Endometrial microvascular endothelial cells (primary cell): ENCODE measurements around the gene C20orf144. TPM values are rescaled to one million over a fixed set of nuclear protein-coding genes. Genes with fewer than 3 reads are reported as not detected.

Source experiments
- in situ Hi-C: cut with HindIII; loops from 2 replicates; pipeline ENCODE4 v1.10.0; 2017; ENCODE audit warnings: low sequenced_read_pairs, low pct_unique_long_range_greater_than_20kb; ENCODE audit errors: inconsistent ontology term
- total RNA-seq: library from RNA; depleted of rRNA; stranded (reverse); fragments of >200 nt; gene quantifications from one replicate; pipeline ENCODE4 v1.2.3, GENCODE V29; 2015; ENCODE audit errors: inconsistent ontology term

Gene C20orf144
- total RNA-seq, 1 donor from 2014 or later, result not detected

DNA sequence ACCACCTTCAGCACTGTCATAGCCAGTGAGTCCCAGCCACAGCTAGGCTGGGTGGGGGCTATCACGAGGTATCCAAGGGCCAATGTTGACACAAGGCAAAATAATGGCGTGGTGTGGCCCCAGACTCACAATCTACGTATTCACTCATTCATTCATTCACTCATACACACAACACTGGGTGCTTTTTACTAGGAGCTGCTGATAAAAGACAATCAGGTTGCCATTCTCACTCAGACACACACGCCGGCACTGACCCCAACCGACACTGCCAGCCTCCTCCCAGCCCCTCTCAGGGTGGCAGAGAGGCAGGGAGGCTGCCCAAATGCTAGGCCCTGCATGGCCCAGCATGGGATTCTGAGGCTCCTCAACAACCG, 1.5 kb upstream of the C20orf144 start:
- in situ Hi-C loops, result no loop called here

DNA sequence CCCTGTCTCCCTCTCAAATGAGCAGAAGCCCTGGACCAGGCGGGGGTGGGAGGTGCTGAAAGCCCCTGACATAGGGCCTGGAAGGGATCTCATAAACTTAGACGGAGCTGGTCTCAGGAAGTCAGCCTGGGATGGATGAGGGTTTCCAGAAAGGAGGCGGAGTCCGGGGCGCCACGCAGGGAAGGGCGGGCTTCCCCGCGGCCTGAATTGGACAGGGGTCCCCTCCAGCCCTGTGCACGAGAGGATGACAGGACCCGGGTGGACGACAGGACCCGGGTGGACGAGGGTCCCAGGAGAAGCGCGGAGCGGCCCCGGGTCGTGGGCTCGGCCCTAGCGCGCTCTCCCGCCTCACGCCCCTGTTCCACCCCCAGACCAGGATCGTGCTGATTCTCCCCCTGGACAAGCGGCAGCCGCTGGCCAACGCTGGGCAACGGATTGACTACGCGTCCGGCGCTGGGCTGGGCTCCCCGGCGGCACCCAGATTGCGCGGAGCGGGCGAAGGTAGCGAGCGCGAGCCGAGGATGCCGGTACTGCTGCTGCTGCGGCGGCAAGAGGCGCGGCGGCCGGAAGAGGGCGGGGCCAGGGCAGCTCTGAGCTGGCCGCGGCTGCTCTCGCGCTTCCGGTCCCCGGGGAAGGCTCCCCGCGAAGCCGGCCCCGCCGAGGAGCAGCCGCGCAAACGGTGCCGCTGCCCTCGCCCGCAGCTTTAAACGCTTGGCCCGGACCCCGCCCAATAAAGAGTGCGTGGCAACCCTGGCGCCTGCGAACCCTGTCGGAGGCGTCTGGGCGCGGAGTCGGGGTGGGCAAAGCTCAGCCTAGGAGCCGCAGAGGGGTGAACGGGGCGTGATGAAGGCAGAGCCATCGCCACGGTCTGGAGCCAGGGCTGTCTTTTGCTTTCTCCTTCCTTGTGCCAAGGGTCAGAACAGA, 1.3 kb downstream of the C20orf144 start:
- in situ Hi-C loops, result no loop called here

DNA sequence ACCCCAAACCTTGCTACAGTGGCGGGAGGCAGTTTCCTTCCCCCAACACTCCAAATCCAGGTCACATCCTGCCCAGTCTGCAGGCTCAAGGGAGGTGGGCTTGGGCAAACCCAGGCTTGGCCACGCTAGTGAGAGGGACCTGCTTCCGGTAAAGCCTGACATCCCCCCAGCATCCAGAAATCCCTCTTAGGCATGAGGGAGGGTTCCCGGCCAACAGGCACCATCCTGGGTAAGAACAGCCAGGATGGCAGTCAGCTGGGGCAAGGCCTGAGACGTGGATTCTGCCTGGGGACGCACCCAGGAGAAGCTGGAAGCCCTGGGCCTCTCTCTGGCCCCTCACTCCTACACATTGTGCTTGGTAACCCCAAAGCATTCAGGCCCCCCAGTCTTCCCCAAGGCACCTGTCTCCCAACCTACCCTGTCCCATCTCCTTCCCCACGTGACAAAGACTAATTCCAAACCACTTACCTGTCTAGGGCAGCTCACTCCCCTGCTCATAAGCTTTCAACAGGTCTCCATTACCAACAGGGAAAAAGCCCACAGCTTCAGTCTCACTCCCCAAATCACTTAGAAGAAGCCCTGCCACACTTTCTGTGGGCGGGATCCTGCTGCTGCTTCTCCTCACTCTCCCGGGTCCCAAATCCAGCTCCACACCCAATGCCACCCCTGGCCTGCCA, 2.1 kb downstream of the C20orf144 start:
- in situ Hi-C loops, result no loop called here

DNA sequence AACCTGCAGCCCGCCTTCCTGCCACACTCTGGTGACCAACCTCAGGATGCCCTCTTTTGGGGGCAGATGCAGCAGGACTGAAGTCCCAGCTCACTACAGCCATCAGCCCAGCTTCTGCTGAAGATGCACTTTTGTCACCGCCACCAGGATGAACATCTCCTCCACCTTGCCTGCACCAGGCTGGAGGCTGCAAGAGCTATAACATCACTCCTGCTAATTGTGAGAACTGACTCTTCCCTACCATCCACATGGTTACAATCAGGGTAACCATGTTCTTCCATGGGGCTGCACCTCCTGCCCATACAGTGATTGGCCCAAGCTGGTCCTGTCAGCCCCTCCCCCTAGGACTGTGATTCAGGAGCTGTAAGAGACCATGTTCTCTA, 2.6 kb downstream of the C20orf144 start:
- in situ Hi-C loops, result no loop called here

DNA sequence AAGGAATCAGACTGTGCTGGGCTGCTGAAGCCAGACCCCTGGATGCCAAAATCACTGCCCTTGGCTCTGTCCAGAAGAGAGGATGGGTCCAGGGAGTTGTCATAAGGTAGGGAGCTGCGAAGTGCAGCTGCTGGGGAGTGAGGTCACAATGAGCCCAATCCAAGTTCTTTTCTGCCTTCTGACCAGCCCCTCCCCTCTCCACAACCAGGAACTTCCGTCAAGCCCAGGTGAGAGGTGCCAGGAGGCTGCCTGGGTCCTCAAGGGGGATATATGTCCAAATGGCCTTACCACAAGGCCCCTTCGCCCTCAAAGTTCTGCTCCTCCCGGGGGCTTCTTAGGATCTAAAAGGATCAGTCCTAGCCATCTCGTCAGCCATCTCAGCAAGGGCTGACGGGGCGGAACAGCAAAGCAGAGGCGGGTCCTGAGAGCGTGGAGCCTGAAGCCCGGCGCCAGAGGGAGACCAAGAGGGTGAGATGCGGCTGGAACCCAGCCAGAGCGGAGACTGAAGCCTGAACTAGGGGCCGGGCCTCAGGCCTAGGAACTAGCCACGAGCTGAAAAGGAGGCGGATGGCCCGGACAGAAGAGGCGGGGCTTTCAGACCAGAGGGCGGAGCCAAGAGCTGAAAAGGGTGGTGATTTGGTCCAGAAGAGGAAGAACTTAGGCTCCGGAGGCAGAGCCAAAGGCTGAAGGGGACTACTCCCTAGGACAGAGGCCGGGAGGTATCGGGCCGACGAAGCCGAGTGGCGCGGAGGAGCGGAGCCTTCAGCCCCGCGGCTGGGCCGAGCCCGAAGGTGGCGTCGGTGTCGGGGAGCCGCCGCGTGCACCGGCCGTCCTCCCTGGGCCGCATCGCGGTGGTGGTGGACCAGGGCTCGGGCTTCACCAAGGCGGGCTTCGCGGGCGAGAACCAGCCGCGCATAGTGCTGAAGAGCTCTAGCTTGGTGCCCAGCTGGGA, 4.4 kb downstream of the C20orf144 start, which contains the start of gene ACTL10:
ACTL10 (plus strand) TSS at position 651 of the 952 bp plus-strand sequence. CDS start 555 bp downstream, outside the sequence.
- in situ Hi-C loops, result no loop called here

DNA sequence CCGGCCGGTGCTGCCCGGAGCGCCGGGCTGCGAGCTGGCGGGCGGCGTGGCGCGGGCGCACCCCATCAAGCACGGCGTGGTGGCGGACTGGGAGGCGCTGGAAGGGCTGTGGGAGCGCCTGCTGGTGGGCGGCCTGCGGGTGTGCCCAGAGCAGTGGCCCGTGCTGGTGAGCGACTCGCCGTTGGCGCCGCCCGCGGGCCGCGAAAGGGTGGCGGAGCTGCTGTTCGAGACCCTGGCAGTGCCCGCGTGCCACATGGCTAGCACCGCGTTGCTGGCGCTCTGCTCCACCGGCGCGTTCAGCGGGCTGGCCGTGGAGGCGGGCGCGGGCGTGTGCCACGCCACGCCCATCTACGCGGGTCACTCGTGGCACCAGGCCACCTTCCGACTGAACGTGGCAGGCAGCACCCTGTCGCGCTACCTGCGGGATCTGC, 5.1 kb downstream of the C20orf144 start:
- in situ Hi-C loops, result no loop called here

DNA sequence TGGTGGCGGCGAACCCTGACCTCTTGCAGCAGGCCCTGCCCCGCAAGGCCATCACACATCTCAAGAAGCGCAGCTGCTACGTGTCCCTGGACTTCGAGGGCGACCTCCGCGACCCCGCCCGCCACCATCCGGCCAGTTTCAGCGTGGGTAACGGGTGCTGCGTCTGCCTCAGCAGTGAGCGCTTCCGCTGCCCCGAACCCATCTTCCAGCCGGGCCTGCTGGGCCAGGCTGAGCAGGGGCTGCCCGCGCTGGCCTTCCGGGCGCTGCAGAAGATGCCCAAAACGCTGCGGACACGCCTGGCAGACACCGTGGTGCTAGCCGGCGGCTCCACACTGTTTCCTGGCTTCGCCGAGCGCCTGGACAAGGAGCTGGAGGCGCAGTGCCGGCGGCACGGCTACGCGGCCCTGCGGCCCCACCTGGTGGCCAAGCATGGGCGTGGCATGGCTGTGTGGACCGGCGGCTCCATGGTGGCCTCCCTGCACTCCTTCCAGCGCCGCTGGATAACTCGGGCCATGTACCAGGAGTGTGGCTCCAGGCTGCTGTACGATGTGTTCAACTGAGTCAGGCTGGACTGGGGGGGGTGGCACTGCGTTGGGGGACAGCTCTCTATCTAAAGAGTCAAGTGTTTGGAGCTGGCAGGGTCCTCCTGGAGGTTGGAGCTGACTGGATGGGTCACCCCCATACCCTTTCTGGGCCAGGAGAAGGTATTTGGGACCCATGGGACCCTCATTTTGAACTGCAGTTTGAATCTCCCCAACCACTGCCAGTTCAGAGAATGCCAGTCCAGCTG, 5.7 kb downstream of the C20orf144 start:
- in situ Hi-C loops, result no loop called here

DNA sequence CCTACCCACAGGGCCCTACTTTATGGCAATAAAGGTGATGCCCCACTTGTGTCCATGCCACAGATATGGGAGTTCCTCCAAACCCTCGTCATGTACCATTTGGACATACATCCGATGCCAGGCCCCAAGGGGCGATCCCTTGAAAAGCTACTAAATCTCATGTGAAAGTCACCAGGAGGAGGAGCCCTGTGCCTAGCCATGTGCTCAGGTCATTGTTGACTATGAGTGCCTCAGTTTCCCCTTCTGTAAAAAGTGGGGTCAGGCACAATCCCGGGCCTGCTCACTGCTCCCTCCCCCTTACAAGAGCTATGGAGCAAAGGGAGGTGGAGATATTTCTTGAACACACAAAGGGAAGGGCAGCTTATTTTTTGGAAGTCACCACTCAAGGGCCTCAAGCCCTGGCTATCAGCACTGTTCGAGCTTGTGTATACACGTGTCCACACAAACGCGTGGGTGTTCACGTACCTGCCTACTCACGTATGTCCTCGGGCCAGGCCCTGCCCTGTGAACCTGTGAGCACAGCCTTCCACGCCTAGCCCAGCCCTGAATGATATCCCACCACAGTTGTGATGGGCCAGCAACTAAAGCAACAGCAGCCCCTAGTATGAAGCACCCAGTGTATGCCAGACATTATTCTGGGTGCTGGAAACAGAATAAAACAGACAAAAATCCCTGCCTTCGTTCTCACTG, 6.5 kb downstream of the C20orf144 start:
- in situ Hi-C loops, result no loop called here

DNA sequence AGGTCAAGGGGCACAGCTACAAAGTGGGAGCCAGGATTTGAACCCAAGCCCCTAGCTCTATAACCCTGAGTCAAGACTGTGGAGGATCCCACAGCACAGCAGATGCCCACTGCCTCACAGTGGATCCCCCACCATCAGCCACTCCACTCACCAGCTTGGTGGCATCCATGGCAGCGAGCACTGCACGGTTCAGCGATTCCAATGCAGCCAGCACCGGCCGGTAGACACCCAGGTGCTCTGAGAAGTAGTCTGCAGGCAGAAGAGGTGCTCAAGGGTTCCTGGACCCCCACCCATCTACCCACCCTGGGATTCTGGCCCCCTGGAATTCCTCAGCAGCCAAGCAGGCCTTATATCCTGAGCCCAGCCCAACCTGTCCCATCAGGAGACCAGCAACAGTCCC, 7.1 kb downstream of the C20orf144 start:
- in situ Hi-C loops, result no loop called here

DNA sequence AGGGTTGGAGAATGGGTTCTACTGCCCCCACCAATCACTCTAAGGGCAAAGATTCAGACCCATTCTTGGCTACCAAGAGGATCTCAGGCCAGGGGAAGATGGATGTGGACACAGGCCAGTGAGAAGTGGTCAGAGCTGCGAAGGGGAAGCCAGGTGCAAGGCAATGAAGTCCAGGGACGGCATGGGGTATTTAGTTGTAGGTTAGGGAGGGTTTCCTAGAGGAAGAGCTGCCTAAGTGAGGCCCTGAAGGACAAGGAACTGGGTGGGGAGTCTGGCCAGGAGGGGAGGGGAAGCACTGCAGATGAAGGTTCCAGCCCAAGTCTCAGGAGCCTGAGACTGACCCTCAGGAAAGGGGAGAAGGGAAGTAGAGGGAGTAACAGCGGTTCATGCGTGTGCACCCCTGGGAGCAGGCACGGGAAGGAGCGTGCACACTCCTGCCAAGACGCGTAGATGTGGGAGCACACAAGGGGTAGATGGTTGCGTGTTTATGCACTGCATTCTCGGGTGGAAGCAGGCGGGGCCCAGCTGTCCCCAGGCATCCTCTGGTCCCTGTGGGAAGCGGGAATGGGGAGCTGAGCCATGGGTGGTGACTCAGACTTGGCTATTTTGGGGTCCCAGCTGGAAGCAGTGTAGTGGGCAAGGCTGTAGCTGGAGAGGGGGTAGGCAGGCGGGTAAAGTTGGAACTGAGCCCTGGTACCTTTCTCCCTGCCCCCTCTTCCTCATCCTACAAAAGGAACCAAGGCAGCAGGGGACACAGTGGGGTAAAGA, 7.9 kb downstream of the C20orf144 start:
- in situ Hi-C loops, result no loop called here

DNA sequence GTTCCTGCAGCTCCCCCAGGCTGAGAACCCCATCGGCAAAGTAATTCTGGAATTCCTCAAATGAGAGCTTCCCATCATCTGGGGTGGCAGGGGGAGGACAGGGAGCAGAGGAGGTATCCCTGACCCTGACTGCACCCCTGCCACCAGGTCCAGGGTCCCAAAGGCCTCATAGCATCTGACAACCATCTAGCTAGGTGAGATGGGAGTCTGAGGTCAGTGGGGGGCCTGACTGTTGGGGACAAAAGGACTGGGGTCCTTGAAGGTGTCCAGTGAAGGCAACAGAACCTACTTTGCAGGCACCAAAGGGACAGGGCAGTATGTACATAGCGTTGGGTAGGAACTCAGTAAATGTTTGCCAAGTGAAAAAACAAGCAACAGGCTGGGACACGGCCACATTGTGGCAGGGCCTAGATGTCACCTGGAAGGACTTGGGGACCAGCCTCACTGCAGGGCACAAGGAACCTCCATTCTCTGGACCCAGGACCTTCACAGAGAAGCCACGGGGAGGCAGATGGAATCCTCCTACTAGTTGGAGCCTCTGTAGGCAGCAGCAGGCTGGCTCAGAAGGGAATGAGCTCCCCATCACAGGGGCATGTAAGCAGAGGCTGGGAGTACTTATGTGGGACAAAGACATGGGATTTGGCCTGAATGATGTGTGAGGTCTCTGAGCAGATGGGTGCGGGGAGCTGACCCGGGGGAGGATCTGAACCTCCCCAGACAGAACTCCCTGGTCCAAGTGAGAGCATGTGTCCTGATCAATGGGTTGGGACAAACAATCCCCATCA, 8.8 kb downstream of the C20orf144 start:
- in situ Hi-C loops, result no loop called here

DNA sequence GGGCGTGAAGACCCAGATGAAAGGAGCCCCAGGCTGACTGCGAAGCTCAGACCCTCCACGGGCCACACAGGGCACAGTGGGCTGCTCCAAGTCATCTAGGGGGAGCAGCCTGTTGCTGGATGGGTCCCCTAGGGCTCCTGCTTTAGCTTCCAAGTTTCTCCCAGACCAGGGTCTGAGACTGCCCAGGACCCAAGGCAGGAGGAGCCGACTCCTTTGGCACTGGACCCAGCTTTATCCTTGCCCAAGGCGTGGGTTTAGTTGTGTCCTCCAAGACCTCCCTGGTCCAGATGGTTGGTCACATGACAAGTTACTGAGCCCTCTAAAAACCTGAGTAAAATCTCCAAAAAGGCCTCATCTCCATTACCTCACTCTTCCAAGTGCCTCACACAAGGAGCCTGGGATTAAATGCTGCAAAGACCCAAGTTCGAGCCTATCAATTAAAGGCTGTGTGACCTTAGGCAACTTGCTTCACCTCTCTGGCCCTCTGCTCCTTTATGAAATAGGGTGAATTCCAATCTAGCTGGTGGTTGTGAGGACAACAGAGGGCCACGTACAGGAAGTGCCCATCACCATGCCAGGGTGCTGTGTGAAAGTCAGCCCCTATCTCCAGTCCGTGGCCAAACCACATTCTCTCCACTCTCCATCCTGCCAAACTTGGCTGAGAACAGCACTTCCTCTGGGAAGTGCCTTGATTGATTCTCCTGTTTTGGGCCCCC, 9.6 kb downstream of the C20orf144 start:
- in situ Hi-C loops, result no loop called here

DNA sequence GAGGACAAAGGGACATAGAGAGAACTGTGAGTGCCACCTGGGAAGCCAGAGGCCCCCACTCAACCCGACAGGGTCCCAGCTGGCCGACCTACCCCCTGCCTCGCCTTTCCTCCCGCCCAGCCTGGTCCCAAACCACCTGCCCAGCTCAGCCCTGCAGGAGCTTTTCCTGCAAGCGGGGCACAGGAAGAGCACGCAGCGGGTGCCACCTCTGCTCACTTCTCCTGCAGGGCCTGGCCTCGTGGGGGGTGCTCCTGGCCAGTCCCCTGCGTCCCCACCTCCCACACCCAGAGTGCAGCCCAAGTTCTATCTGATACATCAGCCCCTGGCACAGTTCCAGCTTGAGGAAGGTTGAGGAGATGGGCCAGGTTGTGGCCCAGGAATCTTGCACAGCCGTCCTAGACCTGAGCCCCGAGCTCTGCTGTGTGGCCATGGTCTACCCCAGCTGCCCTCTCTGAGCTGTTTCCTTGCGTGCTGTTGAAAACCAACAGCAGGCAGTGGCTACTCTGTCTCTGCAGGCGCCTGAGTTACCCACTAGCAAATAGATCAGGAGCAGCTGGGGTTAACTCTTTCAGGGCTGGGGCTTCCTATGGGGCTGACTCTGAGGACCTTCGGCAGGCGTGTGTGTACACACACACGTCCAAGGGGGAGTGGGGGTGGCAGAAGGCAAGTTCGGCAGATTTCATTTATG, 10.4 kb downstream of the C20orf144 start:
- in situ Hi-C loops, result no loop called here

DNA sequence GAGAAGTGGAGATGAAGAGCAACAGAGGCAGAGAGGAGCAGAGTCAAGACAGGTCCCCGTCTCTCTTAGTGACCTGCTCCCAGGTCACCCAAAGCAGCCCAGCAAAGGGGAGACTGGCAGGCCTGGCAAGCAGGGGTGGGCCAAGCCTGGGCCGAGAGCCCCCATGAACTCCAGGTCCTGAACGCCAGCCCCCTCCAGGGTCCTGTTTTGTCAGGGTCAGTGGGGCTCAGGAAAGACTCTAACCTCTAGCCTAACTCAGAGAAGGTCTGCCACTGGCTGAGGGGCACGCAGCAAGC, 10.9 kb downstream of the C20orf144 start:
- in situ Hi-C loops, result no loop called here
